HepG2 (cell line): ENCODE data around the gene SERTAD1. TPM values are rescaled to one million over a fixed set of nuclear protein-coding genes. Genes with fewer than 3 reads are reported as not detected.

ENCODE experiments used
- CENPT ChIP-seq: sonication (generic); formaldehyde crosslinking; IDR thresholded peaks from 2 replicates; pipeline ENCODE4 v1.8.0; 2022; ENCODE audit warnings: low read depth, mild to moderate bottlenecking, moderate library complexity, missing genetic modification reagents
- DPF2 ChIP-seq: sonication (generic); formaldehyde crosslinking; IDR thresholded peaks from 2 replicates; pipeline ENCODE4 v1.4.0; 2020; ENCODE audit warnings: mild to moderate bottlenecking, low read depth, missing genetic modification reagents, borderline replicate concordance
- FOXA3 ChIP-seq: IDR thresholded peaks from 2 replicates; pipeline ENCODE4 v1.6.1; 2016; ENCODE audit warnings: missing genetic modification reagents, missing compliant biosample characterization
- PRPF4 ChIP-seq: fragments of 200-400 bp; formaldehyde crosslinking; IDR thresholded peaks from 2 replicates; pipeline ENCODE4 v1.6.1; 2016; ENCODE audit warnings: low read length, low read depth; ENCODE audit not compliant: poor library complexity, severe bottlenecking
- RFXANK ChIP-seq: IDR thresholded peaks from 2 replicates; pipeline ENCODE4 v1.6.1; 2016
- RORA ChIP-seq: sonication (generic); formaldehyde crosslinking; IDR thresholded peaks from 2 replicates; pipeline ENCODE4 v1.5.0; 2020; ENCODE audit warnings: mild to moderate bottlenecking, missing genetic modification reagents, moderate library complexity
- SCMH1 ChIP-seq: sonication (generic); formaldehyde crosslinking; IDR thresholded peaks from 2 replicates; pipeline ENCODE4 v1.9.0; 2021; ENCODE audit warnings: missing genetic modification reagents, mild to moderate bottlenecking, borderline replicate concordance
- WIZ ChIP-seq: sonication (generic); formaldehyde crosslinking; IDR thresholded peaks from 2 replicates; pipeline ENCODE4 v1.5.1; 2020; ENCODE audit warnings: mild to moderate bottlenecking, missing genetic modification reagents
- YEATS4 ChIP-seq: sonication (generic); formaldehyde crosslinking; IDR thresholded peaks from 2 replicates; pipeline ENCODE4 v1.4.0; 2020; ENCODE audit warnings: missing genetic modification reagents, borderline replicate concordance
- ZHX1 ChIP-seq: sonication (generic); formaldehyde crosslinking; IDR thresholded peaks from 2 replicates; pipeline ENCODE4 v1.8.1; 2022; ENCODE audit warnings: low read depth, mild to moderate bottlenecking, missing genetic modification reagents
- ZNF30 ChIP-seq: sonication (generic); formaldehyde crosslinking; IDR thresholded peaks from 2 replicates; pipeline ENCODE4 v1.5.0; 2020; ENCODE audit warnings: mild to moderate bottlenecking, missing genetic modification reagents
- ZNF317 ChIP-seq: sonication (generic); formaldehyde crosslinking; IDR thresholded peaks from 2 replicates; pipeline ENCODE4 v1.5.0; 2020; ENCODE audit warnings: mild to moderate bottlenecking, missing genetic modification reagents
- ZNF335 ChIP-seq: sonication (generic); formaldehyde crosslinking; IDR thresholded peaks from 2 replicates; pipeline ENCODE4 v1.4.0; 2020; ENCODE audit warnings: missing genetic modification reagents
- ZNF503 ChIP-seq: sonication (generic); formaldehyde crosslinking; IDR thresholded peaks from 2 replicates; pipeline ENCODE4 v1.4.0; 2020; ENCODE audit warnings: missing genetic modification reagents
- ZNF609 ChIP-seq: sonication (generic); formaldehyde crosslinking; IDR thresholded peaks from 2 replicates; pipeline ENCODE4 v1.4.0; 2020; ENCODE audit warnings: mild to moderate bottlenecking, missing genetic modification reagents, borderline replicate concordance
- ZNF772 ChIP-seq: sonication (generic); formaldehyde crosslinking; IDR thresholded peaks from 2 replicates; pipeline ENCODE4 v1.5.0; 2020; ENCODE audit warnings: mild to moderate bottlenecking, missing genetic modification reagents
- ZUFSP ChIP-seq: sonication (generic); formaldehyde crosslinking; IDR thresholded peaks from 2 replicates; pipeline ENCODE4 v1.9.0; 2021; ENCODE audit warnings: missing genetic modification reagents, mild to moderate bottlenecking, borderline replicate concordance
- polyA plus RNA-seq, 8 experiments: library from polyadenylated mRNA; depleted of rRNA in 3 of 8; stranded (reverse) in 7 of 8; unstranded in 1 of 8; fragments of >200 nt; fragmentation: Illumina TruSeq in 4 of 8; extraction: Trizol in 4 of 8; gene quantifications; 2 replicates each; pipeline versions ENCODE4 v1.2.1 to v1.2.3, GENCODE V29; 2011 to 2016; ENCODE audit warnings: low read depth in 4 of 8, missing spikeins in 1 of 8, mixed read lengths in 1 of 8; ENCODE audit not compliant: insufficient read depth in 1 of 8
- total RNA-seq, 5 experiments: library from RNA; depleted of rRNA; stranded (reverse); fragments of >200 nt; fragmentation: Illumina TruSeq; extraction: Trizol; gene quantifications; 2 replicates each; pipeline ENCODE4 v1.2.3, GENCODE V29; 2016; ENCODE audit warnings: low read depth in 1 of 5

The SERTAD1 gene
- total and polyA plus RNA-seq, 2 of the 13 experiments (the other 11 are each of a cell fraction or from before 2014, with no cell fraction given) = 4.3 to 4.5 TPM

GRCh38 chr19:40416918-40417642, 8.7 kb downstream of the SERTAD1 start (continued):
- TF ChIP-seq YEATS4 (CRISPR knock-in tag) = peak; percentile 20; the same call in 1 of the 2 replicates
- TF ChIP-seq ZHX1 (CRISPR knock-in tag) = no peak
- no peak for TF ChIP-seq ZUFSP (CRISPR knock-in tag)
- 0 out of 2 replicates have a peak, but pooled peaks have one; percentile 34 for TF ChIP-seq ZNF609 (CRISPR knock-in tag)
- no peak for TF ChIP-seq RFXANK (CRISPR knock-in tag)
- no peak for TF ChIP-seq RORA (CRISPR knock-in tag)
- TF ChIP-seq DPF2 = no peak
- 0 out of 2 replicates have a peak, but pooled peaks have one; percentile 33 for TF ChIP-seq FOXA3 (CRISPR knock-in tag)
- no peak for TF ChIP-seq ZNF503 (CRISPR knock-in tag)
- TF ChIP-seq ZNF335 (CRISPR knock-in tag) = no peak
- TF ChIP-seq ZNF772 (CRISPR knock-in tag) = 0 out of 2 replicates have a peak, but pooled peaks have one; percentile 24
- no peak for TF ChIP-seq PRPF4
- no peak for TF ChIP-seq ZNF30 (CRISPR knock-in tag)
- TF ChIP-seq WIZ (CRISPR knock-in tag) = no peak
- no peak for TF ChIP-seq ZNF317 (CRISPR knock-in tag)
- no peak for TF ChIP-seq CENPT (CRISPR knock-in tag)
- TF ChIP-seq SCMH1 = no peak
